ENCODE results near the gene HHAT.

- no peak for TF ChIP-seq CTCF (IDR thresholded peaks at IDR 0.05)
- TF ChIP-seq POLR2A (IDR thresholded peaks at IDR 0.05), result no peak
Observed at GRCh38 chr1:210467440-210468043, 138.8 kb downstream of the HHAT start.

Data from lower leg skin (tissue), 3 donors.